Cardiac septum (tissue), 1 donor: Measurements from ENCODE around the gene LCN2. TPM values are rescaled to one million over a fixed set of nuclear protein-coding genes. Genes with fewer than 3 reads are reported as not detected.
"Not testable (repeated sequence)": the region's sequence is repeated elsewhere in the genome, so short reads cannot be mapped to it uniquely, and the experiment has no call there.

ENCODE experiments used
- DNase-seq: peaks from one replicate; pipeline ENCODE4 v3.0.0-alpha.2; 2020; ENCODE audit warnings: low spot score
- intact Hi-C: fragments of 100-400 bp; cut with DNase I; formaldehyde crosslinking; loops from one replicate; pipeline ENCODE4 v1.14.0; 2022
- total RNA-seq: library from RNA; stranded (reverse); fragmentation: NEBNext Ultra II Directional; extraction: Animal tissue kit (Norgen Biotek cat#: 25700); gene quantifications from one replicate; pipeline ENCODE4 v1.2.1, GENCODE V29; 2021
- donor health status: DM: no; HTN: no; CAD: no.

Gene LCN2
- total RNA-seq, 1 donor from 2014 or later = 2.0 TPM

- intact Hi-C loops = no loop called here
- no peak for DNase-seq
Observed at GRCh38 chr9:128160603-128160987, 11.3 kb downstream of the LCN2 start.

GRCh38 chr9:128161215-128161902 is 12.1 kb downstream of the LCN2 start:
- intact Hi-C loops = no loop called here
- DNase-seq = no peak

- no peak for DNase-seq
- intact Hi-C loops = no loop called here
Observed at GRCh38 chr9:128162215-128163026, 13.2 kb downstream of the LCN2 start.

- DNase-seq = no peak
- intact Hi-C loops = no loop called here
Observed at GRCh38 chr9:128163027-128163515, 13.8 kb downstream of the LCN2 start.

- intact Hi-C loops = no loop called here
- DNase-seq = no peak
Observed at GRCh38 chr9:128163523-128164306, 14.5 kb downstream of the LCN2 start.

- no peak for DNase-seq
Observed at GRCh38 chr9:128164307-128164885, 15.1 kb downstream of the LCN2 start.

GRCh38 chr9:128166169-128166568 is 16.9 kb downstream of the LCN2 start:
- DNase-seq = no peak
- intact Hi-C loops = no loop called here

More at GRCh38 chr9:128164307-128164885, 15.1 kb downstream of the LCN2 start:
- intact Hi-C loops = no loop called here

GRCh38 chr9:128167209-128167608 is 18.0 kb downstream of the LCN2 start:
- intact Hi-C loops = no loop called here

GRCh38 chr9:128168731-128169308 is 19.6 kb downstream of the LCN2 start:
- no peak for DNase-seq
- intact Hi-C loops = no loop called here

More at GRCh38 chr9:128167209-128167608, 18.0 kb downstream of the LCN2 start:
- no peak for DNase-seq

GRCh38 chr9:128169492-128169891 is 20.2 kb downstream of the LCN2 start:
- DNase-seq = no peak

GRCh38 chr9:128169925-128170324 is 20.7 kb downstream of the LCN2 start:
- intact Hi-C loops = no loop called here

More at GRCh38 chr9:128169492-128169891, 20.2 kb downstream of the LCN2 start:
- intact Hi-C loops = no loop called here

GRCh38 chr9:128174062-128174461 is 24.8 kb downstream of the LCN2 start:
- no peak for DNase-seq
- intact Hi-C loops = no loop called here

More at GRCh38 chr9:128169925-128170324, 20.7 kb downstream of the LCN2 start:
- DNase-seq = no peak

- intact Hi-C loops = no loop called here
- DNase-seq = no peak
Observed at GRCh38 chr9:128175102-128175563, 25.9 kb downstream of the LCN2 start.

GRCh38 chr9:128175726-128176125 is 26.5 kb downstream of the LCN2 start:
- DNase-seq = no peak
- intact Hi-C loops = no loop called here

- no peak for DNase-seq
Observed at GRCh38 chr9:128178806-128179431, 29.7 kb downstream of the LCN2 start.

GRCh38 chr9:128180001-128180400 is 30.7 kb downstream of the LCN2 start:
- DNase-seq = no peak
- intact Hi-C loops = no loop called here

More at GRCh38 chr9:128178806-128179431, 29.7 kb downstream of the LCN2 start:
- intact Hi-C loops = no loop called here

GRCh38 chr9:128180447-128180846 is 31.2 kb downstream of the LCN2 start:
- intact Hi-C loops = no loop called here

GRCh38 chr9:128181480-128181879 is 32.2 kb downstream of the LCN2 start:
- intact Hi-C loops, DNase-seq: not testable (repeated sequence)

More at GRCh38 chr9:128180447-128180846, 31.2 kb downstream of the LCN2 start:
- DNase-seq = no peak
